SK-N-MC (cell line): ENCODE measurements around the gene TTLL11.

Source experiments
- FOXP2 ChIP-seq: optimal IDR thresholded peaks from 2 replicates; pipeline ENCODE3; 2011; ENCODE audit warnings: mild to moderate bottlenecking, moderate library complexity; ENCODE audit not compliant: insufficient read depth; ENCODE audit errors: extremely low read length, control extremely low read depth
- POLR2AphosphoS5 ChIP-seq: IDR thresholded peaks from 2 replicates; pipeline ENCODE4 v1.6.1; 2012; ENCODE audit warnings: mild to moderate bottlenecking, low read depth, low read length, borderline replicate concordance

DNA sequence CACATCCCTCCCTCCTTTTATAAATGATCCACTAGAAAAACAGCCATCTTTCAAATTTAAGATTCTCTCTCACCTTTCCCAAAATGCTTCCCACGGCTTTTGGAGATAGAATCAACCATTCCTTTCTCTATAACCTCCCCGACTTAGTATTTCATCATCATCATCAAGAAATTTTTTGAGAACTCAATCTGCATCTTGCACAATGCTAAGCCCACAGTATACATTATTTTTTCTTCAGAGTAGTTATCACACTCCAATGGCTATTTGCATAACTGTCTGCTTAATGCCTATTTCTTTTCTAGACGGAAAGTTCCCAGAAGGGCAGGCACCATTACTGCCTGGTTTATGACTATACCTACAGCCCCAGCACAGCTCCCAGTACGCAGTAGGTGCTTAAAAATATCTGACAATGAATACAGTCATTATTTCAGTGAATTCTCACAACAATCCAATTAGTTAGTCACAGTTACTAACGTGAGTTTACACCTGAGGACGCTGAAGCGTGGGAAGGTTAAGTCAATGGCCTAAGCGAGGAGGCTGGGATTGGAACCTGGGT is 212.7 kb downstream of the TTLL11 start:
- no peak for TF ChIP-seq POLR2AphosphoS5
- TF ChIP-seq FOXP2: no peak
